ENCODE data around the gene PLXNA4. TPM values are rescaled to one million over a fixed set of nuclear protein-coding genes. Genes with fewer than 3 reads are reported as not detected.

The PLXNA4 gene
- total RNA-seq, 1 donor from 2014 or later: 0.38 TPM

GRCh38 chr7:132251327-132251659 is 325.0 kb downstream of the PLXNA4 start:
- DNase-seq (ENCODE audit: low spot score): peak; percentile 49
- peak; percentile 57 for ATAC-seq

DNA sequence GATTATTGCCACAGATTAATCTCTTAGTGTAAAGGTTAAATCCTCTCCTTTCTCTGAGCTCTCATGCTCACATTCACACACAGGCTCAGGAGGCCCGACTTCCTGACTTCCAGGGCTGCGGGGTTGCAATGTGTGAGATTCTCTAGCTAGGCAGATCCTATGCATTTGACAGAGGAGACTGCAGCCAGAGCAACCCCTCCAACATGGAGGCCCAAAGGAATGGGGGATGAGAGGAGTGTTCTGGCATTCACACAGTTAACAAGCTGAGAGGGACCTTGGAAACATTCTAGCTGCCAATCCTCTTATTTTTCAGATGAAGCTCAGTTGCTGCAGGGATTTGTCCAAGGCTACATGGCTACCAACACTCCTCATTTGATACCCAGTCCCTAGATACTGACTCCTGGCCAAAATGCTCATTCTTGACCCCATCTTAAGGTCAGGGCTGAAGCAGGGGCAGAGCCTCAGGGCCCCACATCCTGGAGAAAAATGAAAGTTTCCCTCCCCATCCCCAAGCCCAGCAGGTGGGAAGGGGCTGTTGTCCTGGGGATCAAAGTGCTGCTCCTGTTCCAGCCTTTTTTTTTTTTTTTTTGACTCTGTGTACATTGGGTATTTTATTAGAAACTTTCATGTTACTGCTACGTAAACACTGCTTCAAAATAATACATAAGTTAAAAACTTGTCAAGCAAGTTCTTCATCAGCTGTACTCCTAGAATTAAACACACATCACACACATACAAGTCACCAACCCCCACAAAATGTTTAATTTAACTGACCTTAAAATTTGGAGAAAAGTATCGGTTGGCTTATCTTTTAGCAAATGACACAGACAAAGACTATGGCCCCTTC is 325.6 kb downstream of the PLXNA4 start:
- DNase-seq (ENCODE audit: low spot score) (no peak), ATAC-seq (no peak)

DNA sequence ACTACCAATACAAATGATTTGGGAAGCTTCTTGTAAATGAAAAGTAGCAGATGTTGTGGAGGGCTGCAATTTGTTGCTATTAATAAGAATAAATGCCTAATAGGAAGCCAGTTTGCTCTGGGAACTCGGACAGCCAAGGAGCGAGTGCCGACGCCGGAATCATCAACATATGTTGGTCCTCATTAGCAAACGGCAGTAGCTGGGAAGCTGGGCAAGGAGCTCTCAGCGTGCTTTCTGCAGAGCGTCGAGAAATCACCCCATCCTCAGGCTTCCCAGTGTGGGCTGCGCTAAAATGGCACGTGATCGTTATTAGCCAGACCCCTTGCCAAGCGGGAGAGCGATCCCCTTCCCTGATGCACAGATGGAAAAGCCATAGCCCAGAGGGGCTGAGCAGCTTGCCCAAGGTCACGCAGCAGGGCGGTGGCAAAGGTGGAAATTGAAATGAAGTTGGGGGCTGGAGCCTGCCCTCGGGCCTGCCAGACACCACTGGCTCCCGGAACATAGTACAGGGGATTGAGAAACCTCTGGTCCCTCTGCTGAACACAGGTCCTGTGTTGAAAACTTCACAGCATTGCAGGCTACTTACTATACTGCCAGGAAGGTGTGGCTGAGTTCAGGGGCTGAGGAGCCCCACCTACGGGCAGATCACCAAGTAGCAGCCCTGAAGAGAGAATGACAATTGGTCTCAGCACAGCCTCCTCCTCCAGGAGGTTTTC is 326.9 kb downstream of the PLXNA4 start:
- DNase-seq (ENCODE audit: low spot score) (no peak), ATAC-seq (no peak)

GRCh38 chr7:132248841-132249240 is 327.4 kb downstream of the PLXNA4 start:
- no peak for ATAC-seq
- DNase-seq (ENCODE audit: low spot score): no peak

- ATAC-seq (no peak), DNase-seq (ENCODE audit: low spot score) (no peak)
Measured at GRCh38 chr7:132247995-132248618, 328.2 kb downstream of the PLXNA4 start.

DNA sequence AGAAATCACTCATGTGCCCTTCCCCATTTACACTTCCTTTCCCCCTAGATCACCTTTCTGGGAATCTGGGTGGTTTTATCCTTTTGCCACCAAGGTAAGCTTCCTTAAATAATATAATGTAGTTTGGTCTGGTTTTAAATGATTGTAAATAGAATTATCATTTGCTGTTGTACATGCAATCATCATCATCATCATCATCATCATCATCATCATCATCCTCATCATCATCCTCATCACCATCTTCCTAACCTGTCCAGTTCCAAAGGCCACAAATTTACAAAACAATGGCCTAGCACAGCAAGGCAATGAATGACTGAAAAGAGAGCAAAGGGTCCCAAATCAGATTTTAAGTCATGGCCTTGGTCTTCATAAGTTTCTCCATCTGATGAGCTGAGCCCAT is 329.7 kb downstream of the PLXNA4 start:
- ATAC-seq: no peak
- no peak for DNase-seq (ENCODE audit: low spot score)

DNA sequence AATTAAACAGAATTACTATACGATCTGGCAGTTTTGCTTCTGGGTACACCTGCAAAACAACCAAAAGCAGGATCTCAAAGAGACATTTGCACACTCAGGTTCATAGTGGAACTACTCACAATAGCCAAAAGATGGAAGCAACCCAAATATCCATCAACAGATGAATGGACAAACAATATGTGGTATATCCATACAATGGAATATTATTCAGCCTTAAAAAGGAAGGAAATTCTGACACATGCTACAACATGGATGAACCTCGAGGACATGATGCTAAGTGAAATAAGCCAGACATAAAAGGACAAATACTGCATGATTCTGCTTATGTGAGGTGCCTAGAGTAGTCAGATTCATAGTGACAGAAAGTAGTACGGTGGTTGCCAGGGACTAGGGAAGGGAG is 330.7 kb downstream of the PLXNA4 start:
- ATAC-seq (no peak), DNase-seq (ENCODE audit: low spot score) (no peak)

DNA sequence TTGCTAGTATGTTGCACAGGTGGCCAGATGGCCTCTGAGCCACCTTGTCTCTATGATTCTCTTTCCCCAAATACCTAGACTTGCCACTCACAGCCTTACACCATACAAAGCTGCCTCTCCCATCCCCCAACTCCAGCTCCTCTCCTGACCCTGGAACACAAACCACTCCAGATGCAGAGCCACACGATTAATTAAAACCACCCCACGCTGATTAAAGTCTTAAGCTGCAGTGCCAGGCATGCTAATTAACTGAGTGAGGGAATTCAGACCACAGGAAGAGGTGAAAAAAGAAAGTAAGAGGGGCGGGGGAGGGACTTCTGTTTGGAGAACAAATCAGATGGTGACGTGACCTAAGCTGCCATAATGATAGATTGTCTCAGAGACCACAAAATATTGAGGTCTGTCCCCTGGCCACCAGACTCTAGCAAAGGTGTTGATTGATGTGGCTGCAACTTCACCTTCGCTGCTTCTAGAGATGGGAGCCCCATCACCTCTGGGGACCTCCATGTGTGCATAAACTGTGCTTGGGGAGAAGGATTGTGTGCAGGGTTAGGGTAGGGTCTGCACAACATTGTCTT is 331.3 kb downstream of the PLXNA4 start:
- DNase-seq (ENCODE audit: low spot score) (no peak), ATAC-seq (no peak)

DNA sequence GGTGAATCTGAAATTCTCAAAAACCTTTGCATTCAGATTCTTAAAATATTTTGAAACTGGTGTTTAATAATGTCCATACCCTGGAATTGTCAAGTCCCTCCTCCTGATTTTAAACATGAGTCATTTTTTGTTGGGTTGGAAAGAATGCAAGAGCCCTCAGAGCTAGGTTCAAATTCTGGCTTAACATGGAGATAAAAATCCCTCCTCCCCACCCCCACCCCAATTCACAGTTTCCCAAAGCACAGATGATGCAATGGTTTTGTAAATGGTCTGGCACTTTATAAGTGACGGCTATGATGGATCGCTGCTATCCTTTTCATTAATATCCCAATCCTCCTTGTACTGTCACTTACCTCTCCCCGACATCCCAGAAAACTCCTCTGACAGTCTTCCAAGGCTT is 332.8 kb downstream of the PLXNA4 start:
- DNase-seq (ENCODE audit: low spot score) (no peak), ATAC-seq (no peak)

- DNase-seq (ENCODE audit: low spot score): no peak
- no peak for ATAC-seq
Measured at GRCh38 chr7:132243051-132243450, 333.2 kb downstream of the PLXNA4 start.

DNA sequence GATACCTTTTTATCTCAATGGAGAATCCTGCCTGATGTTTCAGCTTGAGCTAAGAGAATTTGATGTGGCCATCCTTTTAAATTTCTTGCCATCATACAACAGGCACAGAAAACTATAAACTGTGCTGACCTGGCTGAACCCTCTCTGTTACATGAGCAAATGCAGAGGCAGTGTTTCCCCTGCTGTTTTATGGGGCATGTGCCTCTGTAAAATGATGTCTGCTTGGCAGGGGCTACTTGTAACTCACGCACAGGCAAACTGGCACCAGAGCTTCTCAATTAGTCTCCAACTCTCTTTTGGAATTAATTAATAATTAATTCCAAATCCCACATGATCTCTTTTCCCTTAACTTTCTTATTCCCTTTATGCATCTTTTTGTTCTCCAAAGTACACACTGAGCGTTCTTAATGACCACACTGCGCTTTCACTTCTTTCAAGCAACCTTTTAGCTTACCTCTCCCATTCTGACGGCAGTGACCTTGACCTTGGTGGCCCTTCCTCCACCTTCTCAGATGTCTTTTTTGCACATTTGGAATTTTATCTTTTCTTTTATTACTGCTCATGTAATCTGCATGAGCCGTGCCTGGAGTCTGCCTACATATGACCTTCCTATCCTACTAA is 334.0 kb downstream of the PLXNA4 start:
- ATAC-seq (no peak), DNase-seq (ENCODE audit: low spot score) (no peak)

- no peak for ATAC-seq
- DNase-seq (ENCODE audit: low spot score): no peak
Measured at GRCh38 chr7:132240821-132241422, 335.3 kb downstream of the PLXNA4 start.

GRCh38 chr7:132240262-132240661 is 336.0 kb downstream of the PLXNA4 start:
- ATAC-seq (no peak), DNase-seq (ENCODE audit: low spot score) (no peak)

GRCh38 chr7:132239422-132239994 is 336.8 kb downstream of the PLXNA4 start:
- no peak for ATAC-seq
- no peak for DNase-seq (ENCODE audit: low spot score)

DNA sequence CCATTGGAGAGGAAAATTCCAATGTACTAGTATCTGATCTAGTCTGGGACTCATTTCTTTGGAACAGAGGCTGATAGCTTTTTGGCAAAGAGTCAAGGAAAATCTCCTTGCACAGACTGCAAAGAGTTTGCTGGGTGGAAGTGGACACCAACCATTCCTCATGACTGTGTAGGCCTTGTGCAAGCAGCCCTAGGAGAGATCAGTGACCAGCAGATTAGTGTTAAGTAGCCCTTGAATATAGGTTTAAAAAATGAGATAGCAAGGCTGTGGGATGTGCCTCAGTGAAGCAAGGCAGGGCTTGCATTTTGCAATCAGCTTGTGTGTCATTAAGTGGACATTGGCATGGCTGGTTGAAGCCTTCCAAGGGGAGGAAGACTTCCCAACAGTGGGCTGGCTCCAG is 341.6 kb downstream of the PLXNA4 start:
- DNase-seq (ENCODE audit: low spot score): no peak
- peak; percentile 29 for ATAC-seq

- ATAC-seq (no peak), DNase-seq (ENCODE audit: low spot score) (no peak)
Measured at GRCh38 chr7:132232406-132232805, 343.9 kb downstream of the PLXNA4 start.

GRCh38 chr7:132230462-132230861 is 345.8 kb downstream of the PLXNA4 start:
- ATAC-seq: no peak
- DNase-seq (ENCODE audit: low spot score): no peak

- ATAC-seq (no peak), DNase-seq (ENCODE audit: low spot score) (no peak)
Measured at GRCh38 chr7:132228240-132228639, 348.0 kb downstream of the PLXNA4 start.

- ATAC-seq (no peak), DNase-seq (ENCODE audit: low spot score) (no peak)
Measured at GRCh38 chr7:132226957-132227290, 349.3 kb downstream of the PLXNA4 start.
